B cell (primary cell): ENCODE measurements around the gene FAM20C.

Experiments
- EZH2 ChIP-seq: IDR thresholded peaks from 2 replicates; pipeline ENCODE4 v1.6.1; 2012; ENCODE audit warnings: borderline replicate concordance, low read depth, mild to moderate bottlenecking, moderate library complexity, low read length; ENCODE audit not compliant: insufficient read depth, poor library complexity, severe bottlenecking
- TF ChIP-seq, protein P1 (sequence below): fragments of 200-600 bp; IDR thresholded peaks from one replicate; pipeline ENCODE4 v1.8.0; 2022; ENCODE audit warnings: antibody characterized with exemption, mild to moderate bottlenecking

- TF ChIP-seq, protein P1, sequence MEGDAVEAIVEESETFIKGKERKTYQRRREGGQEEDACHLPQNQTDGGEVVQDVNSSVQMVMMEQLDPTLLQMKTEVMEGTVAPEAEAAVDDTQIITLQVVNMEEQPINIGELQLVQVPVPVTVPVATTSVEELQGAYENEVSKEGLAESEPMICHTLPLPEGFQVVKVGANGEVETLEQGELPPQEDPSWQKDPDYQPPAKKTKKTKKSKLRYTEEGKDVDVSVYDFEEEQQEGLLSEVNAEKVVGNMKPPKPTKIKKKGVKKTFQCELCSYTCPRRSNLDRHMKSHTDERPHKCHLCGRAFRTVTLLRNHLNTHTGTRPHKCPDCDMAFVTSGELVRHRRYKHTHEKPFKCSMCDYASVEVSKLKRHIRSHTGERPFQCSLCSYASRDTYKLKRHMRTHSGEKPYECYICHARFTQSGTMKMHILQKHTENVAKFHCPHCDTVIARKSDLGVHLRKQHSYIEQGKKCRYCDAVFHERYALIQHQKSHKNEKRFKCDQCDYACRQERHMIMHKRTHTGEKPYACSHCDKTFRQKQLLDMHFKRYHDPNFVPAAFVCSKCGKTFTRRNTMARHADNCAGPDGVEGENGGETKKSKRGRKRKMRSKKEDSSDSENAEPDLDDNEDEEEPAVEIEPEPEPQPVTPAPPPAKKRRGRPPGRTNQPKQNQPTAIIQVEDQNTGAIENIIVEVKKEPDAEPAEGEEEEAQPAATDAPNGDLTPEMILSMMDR, result no peak
- no peak for TF ChIP-seq EZH2
These were observed 106.8 kb downstream of the FAM20C start for GRCh38 chr7:299169-299568.
